ENCODE data around the gene TTLL9. TPM values are rescaled to one million over a fixed set of nuclear protein-coding genes. Genes with fewer than 3 reads are reported as not detected.

The TTLL9 gene
- total and polyA plus RNA-seq, 2 of the 13 experiments (the other 11 are each of a cell fraction or from before 2014, with no cell fraction given) = not detected

GRCh38 chr20:31987744-31988143 lies 117.3 kb downstream of the TTLL9 start:
- DNase-seq (ENCODE audit: low spot score) (peak; percentile 45), ATAC-seq (peak; percentile 67), FAIRE-seq (peak; percentile 66)
- H2AFZ ChIP-seq (ENCODE audit: low read length) = no peak overlapping the region
- no peaks in the 10 kb centered on the region for H4K20me1 ChIP-seq (ENCODE audit: insufficient read depth, low read length)
- no peak overlapping the region for H3K9ac ChIP-seq (ENCODE audit: insufficient read depth, low read depth, low read length)
- no TSS peak for BruUV-seq (replicated peaks)
- H3K9me3 ChIP-seq (ENCODE audit: low read length) = no peaks in the 10 kb centered on the region
- H3K27me3 ChIP-seq (ENCODE audit: control insufficient read depth in 1 of 2, insufficient read depth in 2 of 2, low read length in 2 of 2) = peaks cover 0 to 17% of the 10 kb centered on the region in 2 experiments; a peak in 4 of 5 replicates
- WGBS (ENCODE audit: low lambda C conversion rate) = 8% methylated on average over 1 of the region's 1 CpG
- no peak overlapping the region for H3K4me2 ChIP-seq (ENCODE audit: low read depth, low read length)
- ChIA-PET CTCF (ENCODE audit: low intra/inter-chr PET ratio, low total read pairs) (no interaction called here), POLR2A (no interaction called here)
- no peaks in the 10 kb centered on the region for H3K79me2 ChIP-seq (ENCODE audit: insufficient read depth, low read length)
- H3K4me3 ChIP-seq (replicated peaks in 1 of 3; ENCODE audit: insufficient read depth in 1 of 3, low read depth in 2 of 3, low read length in 3 of 3) = no peak overlapping the region
- H3K27ac ChIP-seq (ENCODE audit: extremely low read length, insufficient read depth, low read length) = no peak overlapping the region
- in situ Hi-C loops (cut with HindIII; ENCODE audit: extremely low pct_ligation_motif_present, low pct_unique_long_range_greater_than_20kb) = no loop called here
- intact Hi-C loops (cut with micrococcal nuclease; ENCODE audit: unreplicated experiment) = no loop called here
- no peaks in the 10 kb centered on the region for H3K36me3 ChIP-seq (replicated peaks in 1 of 2; ENCODE audit: control insufficient read depth in 1 of 2, insufficient read depth in 2 of 2, low read length in 2 of 2)
- no peaks in the 10 kb centered on the region for H3K4me1 ChIP-seq (ENCODE audit: insufficient read depth, low read length)
- TF ChIP-seq LBX2 (CRISPR knock-in tag; IDR thresholded peaks at IDR 0.05; ENCODE audit: borderline replicate concordance) (no peak), SKI (IDR thresholded peaks at IDR 0.05; ENCODE audit: partially characterized antibody) (peak; percentile 96), GATAD1 (CRISPR knock-in tag; IDR thresholded peaks at IDR 0.05) (no peak), ZNF816 (CRISPR knock-in tag; IDR thresholded peaks at IDR 0.05; ENCODE audit: borderline replicate concordance) (no peak), SNAPC2 (CRISPR knock-in tag; IDR thresholded peaks at IDR 0.05) (no peak), ZSCAN30 (CRISPR knock-in tag; IDR thresholded peaks at IDR 0.05) (no peak), ZZZ3 (CRISPR knock-in tag; IDR thresholded peaks at IDR 0.05; ENCODE audit: borderline replicate concordance) (no peak), ELF4 (CRISPR knock-in tag; IDR thresholded peaks at IDR 0.05; ENCODE audit: borderline replicate concordance) (no peak), KLF9 (CRISPR knock-in tag; IDR thresholded peaks at IDR 0.05; ENCODE audit: low read depth) (no peak), DMAP1 (CRISPR knock-in tag; IDR thresholded peaks at IDR 0.05) (no peak), MIER3 (CRISPR knock-in tag; IDR thresholded peaks at IDR 0.05; ENCODE audit: borderline replicate concordance) (no peak), KDM3A (CRISPR knock-in tag; IDR thresholded peaks at IDR 0.05; ENCODE audit: low read depth) (no peak), ZNF839 (CRISPR knock-in tag; IDR thresholded peaks at IDR 0.05; ENCODE audit: borderline replicate concordance) (no peak), HNF4G (IDR thresholded peaks at IDR 0.05; ENCODE audit: borderline replicate concordance, low read depth, low read length) (peak; percentile 35; the same call in 1 of the 2 replicates), HNF4G (CRISPR knock-in tag; IDR thresholded peaks at IDR 0.05; ENCODE audit: borderline replicate concordance, low read depth) (no peak), ZNF232 (CRISPR knock-in tag; IDR thresholded peaks at IDR 0.05; ENCODE audit: borderline replicate concordance) (no peak), NR2F6 (IDR thresholded peaks at IDR 0.05) (no peak), NR2F6 (CRISPR knock-in tag; IDR thresholded peaks at IDR 0.05) (peak; percentile 34; the same call in 1 of the 2 replicates), RARA (CRISPR knock-in tag; IDR thresholded peaks at IDR 0.05) (0 out of 2 replicates have a peak, but pooled peaks have one; percentile 41), NCOA2 (CRISPR knock-in tag; IDR thresholded peaks at IDR 0.05) (no peak), AHR (CRISPR knock-in tag; IDR thresholded peaks at IDR 0.05) (no peak), RAD51 (IDR thresholded peaks at IDR 0.05; ENCODE audit: borderline replicate concordance) (no peak), E2F2 (CRISPR knock-in tag; IDR thresholded peaks at IDR 0.05; ENCODE audit: borderline replicate concordance) (no peak), NR2F1 (CRISPR knock-in tag; IDR thresholded peaks at IDR 0.05) (peak; percentile 12 to 75; a peak in 1 of 4 replicates), E2F5 (CRISPR knock-in tag; conservative IDR thresholded peaks at IDR 0.05) (no peak), SNRNP70 (IDR thresholded peaks at IDR 0.05; ENCODE audit: low read depth, low read length) (no peak)

Measured in HepG2 (cell line).